PFSK-1 (cell line): ENCODE data around the gene WDR37.

Source experiments
- FOXP2 ChIP-seq: optimal IDR thresholded peaks from 2 replicates; pipeline ENCODE3; 2011; ENCODE audit warnings: borderline replicate concordance, control low read depth, inconsistent platforms; ENCODE audit not compliant: insufficient read depth; ENCODE audit errors: extremely low read length, extremely low read depth
- POLR2AphosphoS5 ChIP-seq: IDR thresholded peaks from 2 replicates; pipeline ENCODE4 v1.6.1; 2012; ENCODE audit warnings: low read depth, mild to moderate bottlenecking, control low read depth, low read length, moderate library complexity
- SIN3A ChIP-seq: IDR thresholded peaks from 2 replicates; pipeline ENCODE4 v1.6.1; 2012; ENCODE audit warnings: mild to moderate bottlenecking, low read length, moderate library complexity, borderline replicate concordance; ENCODE audit not compliant: insufficient read depth
- TAF1 ChIP-seq: IDR thresholded peaks from 2 replicates; pipeline ENCODE4 v1.6.1; 2012; ENCODE audit warnings: low read length, control low read depth, borderline replicate concordance; ENCODE audit not compliant: insufficient read depth
- TF ChIP-seq, protein P1 (sequence below), 2 experiments: IDR thresholded peaks; 2 replicates each; pipeline versions ENCODE4 v1.6.1 to v1.8.0; 2011 to 2012; ENCODE audit warnings: low read depth in 2 of 2, low read length in 2 of 2, control low read depth in 1 of 2, inconsistent platforms in 1 of 2, mild to moderate bottlenecking in 1 of 2, moderate library complexity in 1 of 2; ENCODE audit not compliant: insufficient read depth in 1 of 2

WDR37 gene

DNA sequence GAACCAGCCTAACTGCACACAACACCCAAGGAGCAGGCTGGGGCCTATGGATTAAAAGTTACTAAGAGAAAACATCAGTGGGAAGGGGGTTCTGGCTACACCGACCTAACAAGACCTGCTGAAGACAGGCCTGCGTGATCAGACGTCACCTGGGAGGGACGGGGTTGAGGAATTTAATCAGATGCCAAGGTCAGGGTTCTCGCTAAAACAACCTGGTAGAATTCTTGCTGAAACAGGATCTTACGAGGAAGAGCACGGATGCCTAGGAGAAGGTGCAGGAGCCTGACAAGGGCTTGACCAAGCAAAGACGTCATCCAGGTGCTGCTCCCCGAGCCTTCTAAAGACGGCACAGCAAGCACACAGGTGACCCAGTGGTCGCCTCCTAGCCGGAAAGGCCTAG, 32.1 kb upstream of the WDR37 start:
- TF ChIP-seq, protein P1, sequence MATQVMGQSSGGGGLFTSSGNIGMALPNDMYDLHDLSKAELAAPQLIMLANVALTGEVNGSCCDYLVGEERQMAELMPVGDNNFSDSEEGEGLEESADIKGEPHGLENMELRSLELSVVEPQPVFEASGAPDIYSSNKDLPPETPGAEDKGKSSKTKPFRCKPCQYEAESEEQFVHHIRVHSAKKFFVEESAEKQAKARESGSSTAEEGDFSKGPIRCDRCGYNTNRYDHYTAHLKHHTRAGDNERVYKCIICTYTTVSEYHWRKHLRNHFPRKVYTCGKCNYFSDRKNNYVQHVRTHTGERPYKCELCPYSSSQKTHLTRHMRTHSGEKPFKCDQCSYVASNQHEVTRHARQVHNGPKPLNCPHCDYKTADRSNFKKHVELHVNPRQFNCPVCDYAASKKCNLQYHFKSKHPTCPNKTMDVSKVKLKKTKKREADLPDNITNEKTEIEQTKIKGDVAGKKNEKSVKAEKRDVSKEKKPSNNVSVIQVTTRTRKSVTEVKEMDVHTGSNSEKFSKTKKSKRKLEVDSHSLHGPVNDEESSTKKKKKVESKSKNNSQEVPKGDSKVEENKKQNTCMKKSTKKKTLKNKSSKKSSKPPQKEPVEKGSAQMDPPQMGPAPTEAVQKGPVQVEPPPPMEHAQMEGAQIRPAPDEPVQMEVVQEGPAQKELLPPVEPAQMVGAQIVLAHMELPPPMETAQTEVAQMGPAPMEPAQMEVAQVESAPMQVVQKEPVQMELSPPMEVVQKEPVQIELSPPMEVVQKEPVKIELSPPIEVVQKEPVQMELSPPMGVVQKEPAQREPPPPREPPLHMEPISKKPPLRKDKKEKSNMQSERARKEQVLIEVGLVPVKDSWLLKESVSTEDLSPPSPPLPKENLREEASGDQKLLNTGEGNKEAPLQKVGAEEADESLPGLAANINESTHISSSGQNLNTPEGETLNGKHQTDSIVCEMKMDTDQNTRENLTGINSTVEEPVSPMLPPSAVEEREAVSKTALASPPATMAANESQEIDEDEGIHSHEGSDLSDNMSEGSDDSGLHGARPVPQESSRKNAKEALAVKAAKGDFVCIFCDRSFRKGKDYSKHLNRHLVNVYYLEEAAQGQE (IDR thresholded peaks at IDR 0.05; ENCODE audit: insufficient read depth in 1 of 2, low read depth in 2 of 2, low read length in 2 of 2): no peak
- no peak for TF ChIP-seq SIN3A
- no peak for TF ChIP-seq POLR2AphosphoS5
- TF ChIP-seq TAF1: no peak
- no peak for TF ChIP-seq FOXP2

DNA sequence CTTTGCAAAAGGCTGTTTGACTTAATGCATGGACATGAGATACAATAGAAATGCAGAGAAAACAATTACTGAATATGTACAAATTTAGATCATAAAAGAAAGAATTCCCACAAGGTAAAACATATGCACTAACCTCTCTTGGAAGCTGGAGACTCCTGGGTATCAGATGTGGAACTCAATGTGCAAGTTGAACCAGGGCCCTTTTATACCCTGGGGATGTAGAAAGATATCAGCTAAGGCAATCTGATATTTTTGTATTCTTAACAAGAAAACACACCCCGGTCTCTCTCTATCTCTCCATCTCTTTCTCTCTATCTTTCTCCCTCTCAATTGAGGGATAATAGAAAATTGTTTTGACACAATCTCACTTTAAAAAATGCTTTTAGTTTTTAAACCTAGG, 30.5 kb upstream of the WDR37 start, which contains the start of gene IDI2:
TSS of gene IDI2 (minus strand) at position 177 of the 400 bp plus-strand sequence. CDS start 1,136 bp downstream, outside the sequence.
- no peak for TF ChIP-seq FOXP2
- TF ChIP-seq TAF1: no peak
- no peak for TF ChIP-seq POLR2AphosphoS5
- TF ChIP-seq, protein P1 (IDR thresholded peaks at IDR 0.05; ENCODE audit: insufficient read depth in 1 of 2, low read depth in 2 of 2, low read length in 2 of 2): no peak
- no peak for TF ChIP-seq SIN3A

DNA sequence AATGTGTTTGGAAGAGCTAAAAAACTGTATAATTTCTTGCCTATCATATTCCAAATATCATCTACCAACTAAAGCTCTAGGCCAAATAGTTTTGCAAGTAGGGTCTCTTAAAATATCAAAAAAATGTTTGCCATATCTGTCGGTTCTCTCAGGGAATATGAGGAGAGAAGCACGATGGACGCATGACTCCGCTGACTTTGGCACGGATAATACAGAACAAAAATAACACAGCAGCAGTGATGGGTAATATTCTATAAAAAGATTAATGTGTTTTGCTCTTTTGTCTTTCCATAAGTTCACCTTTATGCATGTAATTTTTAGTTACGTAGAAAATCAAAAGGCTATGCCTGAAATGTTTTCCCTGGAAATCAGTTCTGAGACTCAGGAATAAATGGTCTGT, 29.6 kb upstream of the WDR37 start:
- no peak for TF ChIP-seq TAF1
- no peak for TF ChIP-seq FOXP2
- TF ChIP-seq POLR2AphosphoS5: no peak

DNA sequence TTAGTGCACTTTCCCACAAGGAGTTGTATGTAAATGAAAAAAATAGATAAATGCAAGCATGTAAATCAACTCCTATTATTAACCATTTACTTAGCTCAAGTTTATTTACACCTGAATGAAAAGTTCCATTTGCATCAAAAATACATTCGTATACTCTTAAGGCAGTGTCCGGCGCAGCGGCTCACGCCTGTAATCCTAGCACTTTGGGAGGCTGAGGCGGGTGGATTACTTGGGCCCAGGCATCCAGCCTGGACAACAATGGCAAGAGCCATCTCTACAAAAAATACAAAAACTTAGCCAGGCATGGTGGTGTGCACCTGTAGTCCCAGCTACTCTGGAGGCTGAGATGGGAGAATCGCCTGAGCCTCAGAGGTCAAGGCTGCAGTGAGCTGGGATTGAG, 26.3 kb upstream of the WDR37 start:
- TF ChIP-seq, protein P1 (IDR thresholded peaks at IDR 0.05; ENCODE audit: insufficient read depth in 1 of 2, low read depth in 2 of 2, low read length in 2 of 2): no peak
- TF ChIP-seq TAF1: no peak
- TF ChIP-seq FOXP2: no peak
- no peak for TF ChIP-seq SIN3A
- TF ChIP-seq POLR2AphosphoS5: no peak

DNA sequence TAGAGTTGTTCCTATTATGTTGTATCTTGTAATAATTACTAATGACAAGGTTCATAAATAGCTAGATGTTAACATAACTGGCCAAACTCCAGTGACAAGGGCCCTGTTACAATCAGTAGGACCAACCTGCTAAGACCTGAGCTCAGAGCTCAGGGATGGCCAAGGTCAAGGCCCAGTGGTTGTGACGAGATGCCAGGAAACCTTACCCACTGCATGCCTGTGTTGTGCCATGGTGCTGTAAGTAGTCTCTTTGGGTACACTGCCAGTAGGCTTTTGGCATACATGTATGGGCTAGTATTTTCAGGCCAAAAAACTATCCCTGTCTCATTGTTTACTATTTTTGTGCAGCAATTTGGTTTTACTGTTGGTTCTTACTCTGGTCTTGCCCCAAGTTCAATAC, 22.6 kb upstream of the WDR37 start:
- TF ChIP-seq FOXP2 (no peak), POLR2AphosphoS5 (no peak), SIN3A (no peak), TAF1 (no peak)
- TF ChIP-seq, protein P1 (IDR thresholded peaks at IDR 0.05; ENCODE audit: insufficient read depth in 1 of 2, low read depth in 2 of 2, low read length in 2 of 2): no peak
